Panc1 (cell line): ENCODE measurements around the gene DHRSX. TPM values are rescaled to one million over a fixed set of nuclear protein-coding genes. Genes with fewer than 3 reads are reported as not detected.

Experiments used
- ATAC-seq: fragments of 200-7000 bp; cut with Tn5 transposase; 2 replicates; pipeline ENCODE4 v1.9.1; 2020; ENCODE audit warnings: mild to moderate bottlenecking, moderate library complexity
- BruUV-seq: library from RNA; stranded (reverse); fragments of 400-500 nt; replicated peaks from 2 replicates; lab custom pipeline; 2021; lab: Mats Ljungman, UMichigan
- CTCF ChIA-PET: fragments of 300-600 bp; sonication (Branson Sonifier 250); formaldehyde crosslinking; loops from one replicate; lab custom pipeline; 2022; ENCODE audit warnings: antibody characterized with exemption; lab: Charles Lee
- POLR2A ChIA-PET: fragments of 300-600 bp; sonication (Branson Sonifier 250); formaldehyde crosslinking; loops from one replicate; lab custom pipeline; 2022; ENCODE audit warnings: antibody characterized with exemption; lab: Charles Lee
- DNase-seq: peaks from one replicate; pipeline ENCODE4 v3.0.0-alpha.2; 2010; ENCODE audit warnings: low read depth, low spot score
- H3K27ac ChIP-seq: 2 replicates; pipeline ENCODE4 v1.5.1; 2011; ENCODE audit warnings: mild to moderate bottlenecking, low read length, inconsistent platforms
- H3K27me3 ChIP-seq: fragments of 200-500 bp; sonication (Bioruptor generic); 2 replicates; pipeline ENCODE4 v1.6.0; 2014; ENCODE audit warnings: low read length, inconsistent platforms; ENCODE audit not compliant: control insufficient read depth, insufficient read depth
- H3K36me3 ChIP-seq: fragments of 200-500 bp; sonication (Bioruptor generic); 2 replicates; pipeline ENCODE4 v1.5.1; 2014; ENCODE audit warnings: inconsistent platforms, mild to moderate bottlenecking, low read length, moderate library complexity; ENCODE audit not compliant: control insufficient read depth, insufficient read depth
- H3K4me1 ChIP-seq: 2 replicates; pipeline ENCODE4 v1.5.1; 2011; ENCODE audit warnings: inconsistent platforms, mild to moderate bottlenecking, low read length, moderate library complexity; ENCODE audit not compliant: control insufficient read depth, insufficient read depth
- H3K4me3 ChIP-seq, 2 experiments: 2 replicates each; pipeline ENCODE4 v1.5.1; 2011 to 2012; ENCODE audit warnings: low read depth in 2 of 2, low read length in 2 of 2, mild to moderate bottlenecking in 2 of 2, inconsistent platforms in 1 of 2, moderate library complexity in 1 of 2
- H3K9me3 ChIP-seq: fragments of 200-500 bp; sonication (Bioruptor generic); 2 replicates; pipeline ENCODE4 v1.5.1; 2014; ENCODE audit warnings: low read depth, mild to moderate bottlenecking, inconsistent platforms, low read length, moderate library complexity; ENCODE audit not compliant: control insufficient read depth, insufficient read depth
- POLR2AphosphoS5 ChIP-seq: IDR thresholded peaks from 2 replicates; pipeline ENCODE4 v1.6.1; 2012; ENCODE audit warnings: mild to moderate bottlenecking, low read depth, low read length, moderate library complexity
- SIN3A ChIP-seq: IDR thresholded peaks from 2 replicates; pipeline ENCODE4 v1.6.1; 2012; ENCODE audit warnings: low read depth, mild to moderate bottlenecking, low read length, moderate library complexity, borderline replicate concordance; ENCODE audit not compliant: insufficient read depth
- TCF7L2 ChIP-seq: IDR thresholded peaks from 2 replicates; pipeline ENCODE4 v1.6.1; 2011; ENCODE audit warnings: mild to moderate bottlenecking, low read depth, low read length, inconsistent platforms
- in situ Hi-C: cut with HindIII; loops from 2 replicates; pipeline ENCODE4 v1.10.0; 2016; ENCODE audit warnings: low sequenced_read_pairs, low pct_unique_long_range_greater_than_20kb
- intact Hi-C: fragments of 100-400 bp; cut with micrococcal nuclease; formaldehyde crosslinking; loops from one replicate; pipeline ENCODE4 v1.10.0; 2022; ENCODE audit not compliant: unreplicated experiment
- total RNA-seq: library from RNA; stranded (reverse); gene quantifications from one replicate; pipeline ENCODE4 v1.2.1, GENCODE V29; 2021; ENCODE audit not compliant: unreplicated experiment
- TF ChIP-seq, protein P1 (sequence below), 2 experiments: IDR thresholded peaks; 2 replicates each; pipeline ENCODE4 v1.6.1; 2011 to 2012; ENCODE audit warnings: low read depth in 2 of 2, control low read depth in 1 of 2, low read length in 1 of 2, mild to moderate bottlenecking in 1 of 2, moderate library complexity in 1 of 2; ENCODE audit not compliant: insufficient read depth in 1 of 2
- TF ChIP-seq, protein P2 (sequence below): fragments of 450-650 bp; IDR thresholded peaks from 2 replicates; pipeline ENCODE4 v1.5.1; 2017; ENCODE audit warnings: mild to moderate bottlenecking

The DHRSX gene
- total RNA-seq, 1 experiment from 2014 or later, result 20.1 TPM

DNA sequence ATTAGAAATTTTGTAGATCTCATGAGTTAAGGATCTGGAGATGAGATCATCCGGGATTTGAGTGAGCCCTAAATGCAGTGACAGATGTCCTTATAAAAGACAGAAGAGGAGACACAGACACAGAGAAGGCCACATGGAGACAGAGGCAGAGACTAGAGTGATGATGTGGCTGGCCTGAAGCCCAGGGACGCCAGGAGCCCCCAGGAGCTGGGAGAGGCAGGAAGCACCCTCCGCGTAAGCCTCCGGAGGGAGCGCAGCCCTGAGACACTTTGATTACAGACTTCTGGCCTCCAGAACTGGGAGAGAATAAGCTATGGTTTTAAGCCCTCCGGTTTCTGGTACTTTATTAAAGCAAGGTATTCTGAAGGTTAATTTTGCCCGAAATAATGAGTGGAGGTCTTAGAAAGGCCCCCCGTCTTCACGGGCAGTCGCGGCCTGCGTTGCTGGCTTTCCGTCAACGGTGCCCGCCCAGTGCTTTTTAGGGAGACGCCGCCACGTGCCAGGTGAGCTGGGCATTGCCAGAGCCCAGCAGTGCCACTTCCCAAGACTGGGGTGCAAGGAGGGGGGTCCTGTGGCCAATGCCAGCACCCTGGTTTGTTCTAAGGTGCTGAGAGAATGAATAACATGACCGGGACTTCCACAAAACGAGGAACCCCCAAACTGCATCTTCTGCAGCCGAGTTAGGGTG is 8.1 kb downstream of the DHRSX start:
- Histone ChIP-seq H3K9me3 (no peaks in the 10 kb centered on the region), H3K27me3 (no peaks in the 10 kb centered on the region), H3K36me3 (no peaks in the 10 kb centered on the region), H3K27ac (no peak overlapping the region), H3K4me1 (no peaks in the 10 kb centered on the region), H3K4me3 (no peak overlapping the region)
- ChIA-PET CTCF (no interaction called here), POLR2A (no interaction called here)
- TF ChIP-seq, protein P1, sequence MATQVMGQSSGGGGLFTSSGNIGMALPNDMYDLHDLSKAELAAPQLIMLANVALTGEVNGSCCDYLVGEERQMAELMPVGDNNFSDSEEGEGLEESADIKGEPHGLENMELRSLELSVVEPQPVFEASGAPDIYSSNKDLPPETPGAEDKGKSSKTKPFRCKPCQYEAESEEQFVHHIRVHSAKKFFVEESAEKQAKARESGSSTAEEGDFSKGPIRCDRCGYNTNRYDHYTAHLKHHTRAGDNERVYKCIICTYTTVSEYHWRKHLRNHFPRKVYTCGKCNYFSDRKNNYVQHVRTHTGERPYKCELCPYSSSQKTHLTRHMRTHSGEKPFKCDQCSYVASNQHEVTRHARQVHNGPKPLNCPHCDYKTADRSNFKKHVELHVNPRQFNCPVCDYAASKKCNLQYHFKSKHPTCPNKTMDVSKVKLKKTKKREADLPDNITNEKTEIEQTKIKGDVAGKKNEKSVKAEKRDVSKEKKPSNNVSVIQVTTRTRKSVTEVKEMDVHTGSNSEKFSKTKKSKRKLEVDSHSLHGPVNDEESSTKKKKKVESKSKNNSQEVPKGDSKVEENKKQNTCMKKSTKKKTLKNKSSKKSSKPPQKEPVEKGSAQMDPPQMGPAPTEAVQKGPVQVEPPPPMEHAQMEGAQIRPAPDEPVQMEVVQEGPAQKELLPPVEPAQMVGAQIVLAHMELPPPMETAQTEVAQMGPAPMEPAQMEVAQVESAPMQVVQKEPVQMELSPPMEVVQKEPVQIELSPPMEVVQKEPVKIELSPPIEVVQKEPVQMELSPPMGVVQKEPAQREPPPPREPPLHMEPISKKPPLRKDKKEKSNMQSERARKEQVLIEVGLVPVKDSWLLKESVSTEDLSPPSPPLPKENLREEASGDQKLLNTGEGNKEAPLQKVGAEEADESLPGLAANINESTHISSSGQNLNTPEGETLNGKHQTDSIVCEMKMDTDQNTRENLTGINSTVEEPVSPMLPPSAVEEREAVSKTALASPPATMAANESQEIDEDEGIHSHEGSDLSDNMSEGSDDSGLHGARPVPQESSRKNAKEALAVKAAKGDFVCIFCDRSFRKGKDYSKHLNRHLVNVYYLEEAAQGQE (IDR thresholded peaks at IDR 0.05; ENCODE audit: insufficient read depth in 1 of 2, low read depth in 2 of 2, low read length in 1 of 2), result no peak
- TF ChIP-seq, protein P2, sequence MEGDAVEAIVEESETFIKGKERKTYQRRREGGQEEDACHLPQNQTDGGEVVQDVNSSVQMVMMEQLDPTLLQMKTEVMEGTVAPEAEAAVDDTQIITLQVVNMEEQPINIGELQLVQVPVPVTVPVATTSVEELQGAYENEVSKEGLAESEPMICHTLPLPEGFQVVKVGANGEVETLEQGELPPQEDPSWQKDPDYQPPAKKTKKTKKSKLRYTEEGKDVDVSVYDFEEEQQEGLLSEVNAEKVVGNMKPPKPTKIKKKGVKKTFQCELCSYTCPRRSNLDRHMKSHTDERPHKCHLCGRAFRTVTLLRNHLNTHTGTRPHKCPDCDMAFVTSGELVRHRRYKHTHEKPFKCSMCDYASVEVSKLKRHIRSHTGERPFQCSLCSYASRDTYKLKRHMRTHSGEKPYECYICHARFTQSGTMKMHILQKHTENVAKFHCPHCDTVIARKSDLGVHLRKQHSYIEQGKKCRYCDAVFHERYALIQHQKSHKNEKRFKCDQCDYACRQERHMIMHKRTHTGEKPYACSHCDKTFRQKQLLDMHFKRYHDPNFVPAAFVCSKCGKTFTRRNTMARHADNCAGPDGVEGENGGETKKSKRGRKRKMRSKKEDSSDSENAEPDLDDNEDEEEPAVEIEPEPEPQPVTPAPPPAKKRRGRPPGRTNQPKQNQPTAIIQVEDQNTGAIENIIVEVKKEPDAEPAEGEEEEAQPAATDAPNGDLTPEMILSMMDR, result no peak
- TF ChIP-seq POLR2AphosphoS5 (no peak), SIN3A (no peak), TCF7L2 (no peak)
- intact Hi-C loops (no loop called here), in situ Hi-C loops (no loop called here)
- BruUV-seq, result no TSS peak
- DNase-seq (no peak), ATAC-seq (no peak)

DNA sequence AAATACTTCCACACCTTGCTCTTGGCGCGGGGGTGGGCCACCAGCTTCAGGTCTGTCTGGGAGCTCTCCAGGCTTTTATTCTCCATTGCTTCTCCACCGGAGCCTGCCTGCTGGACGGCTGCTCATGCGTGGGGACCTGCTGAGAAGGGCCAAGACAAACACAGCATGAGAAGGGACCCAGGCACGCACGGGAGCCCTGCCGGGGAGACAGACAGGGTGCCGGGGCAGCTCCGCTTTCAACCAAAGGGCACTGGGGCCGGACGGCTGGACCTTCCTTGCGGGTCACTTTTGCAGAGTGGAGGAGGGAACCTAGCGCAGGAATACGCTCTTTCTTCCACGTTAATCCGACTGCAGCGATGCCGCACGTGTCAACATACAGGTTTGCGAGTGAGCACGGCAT is 10.1 kb downstream of the DHRSX start:
- in situ Hi-C loops (no loop called here), intact Hi-C loops (no loop called here)
- no peak overlapping the region for H3K4me3 ChIP-seq
- POLR2A ChIA-PET, result no interaction called here
- no peak for TF ChIP-seq SIN3A
- TF ChIP-seq POLR2AphosphoS5, result no peak
- no peak for TF ChIP-seq TCF7L2
- TF ChIP-seq, protein P1 (IDR thresholded peaks at IDR 0.05; ENCODE audit: insufficient read depth in 1 of 2, low read depth in 2 of 2, low read length in 1 of 2), result no peak
- CTCF ChIA-PET, result no interaction called here
- no peaks in the 10 kb centered on the region for H3K27me3 ChIP-seq
- no peaks in the 10 kb centered on the region for H3K4me1 ChIP-seq
- ATAC-seq (no peak), DNase-seq (no peak)
- H3K36me3 ChIP-seq, result no peaks in the 10 kb centered on the region
- no peaks in the 10 kb centered on the region for H3K9me3 ChIP-seq
- H3K27ac ChIP-seq, result no peak overlapping the region
- no TSS peak for BruUV-seq
